A549 (cell line): ENCODE results near the gene NSUN6.

Source experiments
- EP300 ChIP-seq, 2 experiments: fragments of >200 bp; sonication (Bioruptor Twin); formaldehyde crosslinking; IDR thresholded peaks; 2 replicates in 1 of 2; 3 replicates in 1 of 2; pipeline ENCODE4 v1.6.1; 2016 to 2017
- POLR2A ChIP-seq: IDR thresholded peaks from 2 replicates; pipeline ENCODE4 v1.6.1; 2012; ENCODE audit warnings: mild to moderate bottlenecking, low read length
- RAD21 ChIP-seq, 2 experiments: fragments of >200 bp in 1 of 2; sonication (Bioruptor Twin) in 1 of 2; formaldehyde crosslinking in 1 of 2; IDR thresholded peaks in 1 of 2; conservative IDR thresholded peaks in 1 of 2; 2 replicates in 1 of 2; 3 replicates in 1 of 2; pipeline ENCODE4 v1.6.1; 2012 to 2018; ENCODE audit warnings: inconsistent platforms in 1 of 2
- SMC3 ChIP-seq: fragments of >200 bp; sonication (Bioruptor Twin); formaldehyde crosslinking; IDR thresholded peaks from 3 replicates; pipeline ENCODE4 v1.6.1; 2018; ENCODE audit warnings: inconsistent platforms
- TF ChIP-seq, protein P1 (sequence below): fragments of >200 bp; sonication (Bioruptor Twin); formaldehyde crosslinking; IDR thresholded peaks from 3 replicates; pipeline ENCODE4 v1.5.1; 2016

DNA sequence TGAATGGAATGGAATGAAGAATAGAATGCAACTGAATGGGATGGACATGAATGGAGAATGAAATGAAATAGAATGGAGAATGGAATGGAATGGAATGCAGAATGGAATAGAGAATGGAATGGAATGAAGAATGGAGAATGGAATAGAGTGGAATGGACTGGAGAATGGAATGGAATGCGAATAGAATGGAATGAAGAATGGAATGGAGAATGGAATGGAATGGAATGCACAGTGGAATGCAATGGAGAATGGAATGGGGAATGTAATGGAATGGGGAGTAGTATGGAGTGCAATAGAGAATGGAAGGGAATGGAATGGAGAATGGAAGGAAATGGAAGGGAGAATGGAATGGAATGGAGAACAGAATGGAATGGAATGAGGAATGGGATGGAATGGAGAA lies 93.4 kb downstream of the NSUN6 start:
- TF ChIP-seq, protein P1, sequence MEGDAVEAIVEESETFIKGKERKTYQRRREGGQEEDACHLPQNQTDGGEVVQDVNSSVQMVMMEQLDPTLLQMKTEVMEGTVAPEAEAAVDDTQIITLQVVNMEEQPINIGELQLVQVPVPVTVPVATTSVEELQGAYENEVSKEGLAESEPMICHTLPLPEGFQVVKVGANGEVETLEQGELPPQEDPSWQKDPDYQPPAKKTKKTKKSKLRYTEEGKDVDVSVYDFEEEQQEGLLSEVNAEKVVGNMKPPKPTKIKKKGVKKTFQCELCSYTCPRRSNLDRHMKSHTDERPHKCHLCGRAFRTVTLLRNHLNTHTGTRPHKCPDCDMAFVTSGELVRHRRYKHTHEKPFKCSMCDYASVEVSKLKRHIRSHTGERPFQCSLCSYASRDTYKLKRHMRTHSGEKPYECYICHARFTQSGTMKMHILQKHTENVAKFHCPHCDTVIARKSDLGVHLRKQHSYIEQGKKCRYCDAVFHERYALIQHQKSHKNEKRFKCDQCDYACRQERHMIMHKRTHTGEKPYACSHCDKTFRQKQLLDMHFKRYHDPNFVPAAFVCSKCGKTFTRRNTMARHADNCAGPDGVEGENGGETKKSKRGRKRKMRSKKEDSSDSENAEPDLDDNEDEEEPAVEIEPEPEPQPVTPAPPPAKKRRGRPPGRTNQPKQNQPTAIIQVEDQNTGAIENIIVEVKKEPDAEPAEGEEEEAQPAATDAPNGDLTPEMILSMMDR = no peak
- TF ChIP-seq POLR2A = no peak
- TF ChIP-seq RAD21 (conservative IDR thresholded peaks at IDR 0.05 in 1 of 2, IDR thresholded peaks at IDR 0.05 in 1 of 2) = no peak
- no peak for TF ChIP-seq EP300 (IDR thresholded peaks at IDR 0.05)
- TF ChIP-seq SMC3 = no peak
